DMS 273 (cell line): ENCODE measurements around the gene RASSF10.
A peak's percentile ranks its signal among the peaks of the same experiment; 100 is the strongest.
"Not testable (repeated sequence)": the region's sequence is repeated elsewhere in the genome, so short reads cannot be mapped to it uniquely, and the experiment has no call there.

Experiments
- DNase-seq: peaks from one replicate; lab custom pipeline; 2025; ENCODE audit not compliant: unreplicated experiment; lab: John Stamatoyannopoulos, UW

The RASSF10 gene

GRCh38 chr11:13019313-13019712 lies 10.2 kb downstream of the RASSF10 start:
- DNase-seq: no peak

GRCh38 chr11:13023423-13023822 lies 14.3 kb downstream of the RASSF10 start:
- no peak for DNase-seq

- DNase-seq: no peak
Measured at GRCh38 chr11:13026722-13027121, 17.6 kb downstream of the RASSF10 start.

GRCh38 chr11:13028322-13028721 lies 19.2 kb downstream of the RASSF10 start:
- no peak for DNase-seq

GRCh38 chr11:13029872-13030271 lies 20.8 kb downstream of the RASSF10 start:
- no peak for DNase-seq

- DNase-seq: peak; percentile 15
Measured at GRCh38 chr11:13030857-13031256, 21.7 kb downstream of the RASSF10 start.

- DNase-seq: no peak
Measured at GRCh38 chr11:13031349-13031748, 22.2 kb downstream of the RASSF10 start.

- DNase-seq: no peak
Measured at GRCh38 chr11:13033760-13034533, 24.8 kb downstream of the RASSF10 start.

GRCh38 chr11:13035711-13036110 lies 26.6 kb downstream of the RASSF10 start:
- DNase-seq: no peak

- DNase-seq: no peak
Measured at GRCh38 chr11:13036235-13036634, 27.1 kb downstream of the RASSF10 start.

GRCh38 chr11:13038366-13038765 lies 29.2 kb downstream of the RASSF10 start:
- no peak for DNase-seq

- DNase-seq: no peak
Measured at GRCh38 chr11:13039126-13039525, 30.0 kb downstream of the RASSF10 start.

GRCh38 chr11:13040969-13041561 lies 31.9 kb downstream of the RASSF10 start:
- no peak for DNase-seq

GRCh38 chr11:13042873-13043342 lies 33.8 kb downstream of the RASSF10 start:
- no peak for DNase-seq

- DNase-seq: no peak
Measured at GRCh38 chr11:13043912-13044628, 35.0 kb downstream of the RASSF10 start.

- DNase-seq: not testable (repeated sequence)
Measured at GRCh38 chr11:13045089-13045488, 36.0 kb downstream of the RASSF10 start.

GRCh38 chr11:13045734-13046133 lies 36.6 kb downstream of the RASSF10 start:
- no peak for DNase-seq

- no peak for DNase-seq
Measured at GRCh38 chr11:13046637-13047570, 37.8 kb downstream of the RASSF10 start.

GRCh38 chr11:13047884-13048283 lies 38.8 kb downstream of the RASSF10 start:
- no peak for DNase-seq

- DNase-seq: no peak
Measured at GRCh38 chr11:13051257-13051656, 42.1 kb downstream of the RASSF10 start.

GRCh38 chr11:13052130-13052571 lies 43.0 kb downstream of the RASSF10 start:
- DNase-seq: no peak
